GM20000 (cell line): ENCODE measurements around the gene ENO2.

Source experiments
- DNase-seq: peaks from one replicate; pipeline ENCODE4 v3.0.0; 2012; ENCODE audit warnings: low spot score
- CTCF ChIP-seq: IDR thresholded peaks from 2 replicates; pipeline ENCODE4 v1.5.1; 2012; ENCODE audit warnings: mild to moderate bottlenecking, control low read depth; ENCODE audit errors: extremely low read depth, missing control alignments

ENO2 gene

GRCh38 chr12:6915789-6916285 lies 1.5 kb downstream of the ENO2 start:
- no peak for DNase-seq
- no peak for TF ChIP-seq CTCF

GRCh38 chr12:6916426-6917200 lies 2.2 kb downstream of the ENO2 start:
- TF ChIP-seq CTCF, result no peak

GRCh38 chr12:6917491-6918231 lies 3.3 kb downstream of the ENO2 start:
- DNase-seq, result no peak
- no peak for TF ChIP-seq CTCF

More at GRCh38 chr12:6916426-6917200, 2.2 kb downstream of the ENO2 start:
- peak; percentile 8 for DNase-seq

- peak; percentile 32 for DNase-seq
- no peak for TF ChIP-seq CTCF
Observed at GRCh38 chr12:6919588-6919987, 5.2 kb downstream of the ENO2 start.

GRCh38 chr12:6921539-6921938 lies 7.2 kb downstream of the ENO2 start:
- DNase-seq, result no peak

GRCh38 chr12:6921996-6922946 lies 7.9 kb downstream of the ENO2 start:
- no peak for TF ChIP-seq CTCF
- DNase-seq, result no peak

More at GRCh38 chr12:6921539-6921938, 7.2 kb downstream of the ENO2 start:
- TF ChIP-seq CTCF, result no peak
